ENCODE data around the gene MSANTD2. TPM values are rescaled to one million over a fixed set of nuclear protein-coding genes. Genes with fewer than 3 reads are reported as not detected.
A peak's percentile ranks its signal among the peaks of the same experiment; 100 is the strongest.

Gene MSANTD2
- total RNA-seq, 1 donor from 2014 or later = 15.2 TPM

DNA sequence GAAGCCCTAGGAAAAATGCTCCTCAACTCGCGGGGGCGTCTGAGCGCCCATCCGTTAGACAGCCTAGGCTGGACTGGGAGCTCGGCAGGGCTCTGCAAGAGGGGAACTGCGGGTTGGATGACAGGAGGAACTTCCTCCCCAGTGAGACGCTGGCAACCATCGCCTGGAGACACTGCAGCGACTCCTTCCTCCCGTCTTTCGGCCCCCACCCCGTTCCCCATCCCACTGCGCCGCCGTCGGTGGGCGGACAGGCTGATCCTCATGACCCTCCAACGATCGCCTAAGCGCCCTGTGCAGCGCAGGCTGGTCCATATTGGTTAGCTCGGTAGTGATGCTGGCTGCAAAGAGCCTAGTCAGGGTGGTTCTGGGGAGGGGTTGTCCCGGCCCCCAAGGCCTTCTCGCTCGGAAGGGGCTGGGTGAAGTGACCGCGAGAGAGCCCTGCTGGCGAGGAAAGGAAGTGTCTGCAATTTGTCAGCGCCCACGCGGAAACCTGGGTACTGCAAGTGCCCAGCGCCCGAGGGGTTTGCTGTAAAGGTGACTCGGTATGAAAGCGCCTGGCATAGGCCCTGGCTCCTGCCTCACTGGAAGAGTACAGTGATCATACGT is 59.8 kb downstream of the MSANTD2 start:
- H3K27ac Mint-ChIP-seq (ENCODE audit: unreplicated experiment) = no peak overlapping the region
- no peaks in the 10 kb centered on the region for H3K9me3 Mint-ChIP-seq (ENCODE audit: unreplicated experiment)
- peaks cover 8% of the 10 kb centered on the region for H3K4me1 Mint-ChIP-seq (ENCODE audit: unreplicated experiment)
- TF ChIP-seq, protein P1, sequence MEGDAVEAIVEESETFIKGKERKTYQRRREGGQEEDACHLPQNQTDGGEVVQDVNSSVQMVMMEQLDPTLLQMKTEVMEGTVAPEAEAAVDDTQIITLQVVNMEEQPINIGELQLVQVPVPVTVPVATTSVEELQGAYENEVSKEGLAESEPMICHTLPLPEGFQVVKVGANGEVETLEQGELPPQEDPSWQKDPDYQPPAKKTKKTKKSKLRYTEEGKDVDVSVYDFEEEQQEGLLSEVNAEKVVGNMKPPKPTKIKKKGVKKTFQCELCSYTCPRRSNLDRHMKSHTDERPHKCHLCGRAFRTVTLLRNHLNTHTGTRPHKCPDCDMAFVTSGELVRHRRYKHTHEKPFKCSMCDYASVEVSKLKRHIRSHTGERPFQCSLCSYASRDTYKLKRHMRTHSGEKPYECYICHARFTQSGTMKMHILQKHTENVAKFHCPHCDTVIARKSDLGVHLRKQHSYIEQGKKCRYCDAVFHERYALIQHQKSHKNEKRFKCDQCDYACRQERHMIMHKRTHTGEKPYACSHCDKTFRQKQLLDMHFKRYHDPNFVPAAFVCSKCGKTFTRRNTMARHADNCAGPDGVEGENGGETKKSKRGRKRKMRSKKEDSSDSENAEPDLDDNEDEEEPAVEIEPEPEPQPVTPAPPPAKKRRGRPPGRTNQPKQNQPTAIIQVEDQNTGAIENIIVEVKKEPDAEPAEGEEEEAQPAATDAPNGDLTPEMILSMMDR (IDR thresholded peaks at IDR 0.05) = peak; percentile 51
- peaks cover 41% of the 10 kb centered on the region for H3K27me3 Mint-ChIP-seq (ENCODE audit: unreplicated experiment)
- no peak for DNase-seq (ENCODE audit: extremely low spot score, unreplicated experiment)
- no peaks in the 10 kb centered on the region for H3K36me3 Mint-ChIP-seq (ENCODE audit: unreplicated experiment)
- peak overlapping the region; percentile 73 for H3K4me3 Mint-ChIP-seq (ENCODE audit: unreplicated experiment)

DNA sequence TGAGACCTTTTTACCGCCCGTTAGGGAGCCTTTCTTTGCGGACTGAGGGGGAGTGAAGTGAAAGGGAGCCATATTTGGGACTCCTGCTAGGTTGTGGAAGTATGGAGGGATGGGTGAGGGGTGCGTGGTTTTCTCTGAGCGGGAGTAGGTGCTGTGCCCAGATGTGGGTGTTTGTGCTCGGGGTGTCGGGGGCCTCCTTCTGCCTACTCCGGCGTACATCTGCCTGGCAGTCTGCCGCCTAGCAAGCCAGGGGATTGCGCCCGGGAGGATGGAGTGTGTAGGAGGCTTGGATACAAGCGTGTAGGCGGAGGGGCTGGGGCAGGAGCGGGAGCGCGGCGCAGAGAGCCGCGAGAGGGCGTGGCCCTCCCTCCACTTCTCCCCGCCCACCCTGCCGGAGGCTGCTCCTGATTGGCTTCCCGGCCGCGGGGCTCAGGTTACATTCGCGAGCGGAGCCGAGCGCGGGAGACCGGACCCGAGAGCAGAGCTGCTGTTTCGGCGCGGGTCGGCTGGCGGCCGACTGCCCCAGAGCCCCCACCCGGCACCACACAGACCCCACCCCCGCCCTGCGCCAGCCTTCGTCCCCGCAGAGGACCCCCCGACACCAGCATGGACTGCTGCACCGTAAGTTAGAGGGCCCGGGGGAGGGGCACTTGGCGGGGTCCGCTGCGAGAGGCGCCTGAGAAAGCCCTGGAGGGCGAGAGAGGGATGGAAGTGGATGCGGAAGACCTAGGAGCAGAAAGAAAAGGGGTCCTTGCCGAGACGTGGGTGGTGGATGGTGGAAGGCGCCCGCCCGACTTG is 60.5 kb downstream of the MSANTD2 start, which contains the start of gene NRGN:
Gene NRGN, plus strand, starts transcription at position 464 of the 798 bp plus-strand sequence. Its CDS starts 143 bp downstream, at position 607.
- DNase-seq (ENCODE audit: extremely low spot score, unreplicated experiment) = peak; percentile 96
- Mint-ChIP-seq H3K27ac (ENCODE audit: unreplicated experiment) (no peak within 1 kb of the TSS), H3K36me3 (ENCODE audit: unreplicated experiment) (no peaks in the 10 kb centered on the region), H3K4me1 (ENCODE audit: unreplicated experiment) (peaks cover 8% of the 10 kb centered on the region), H3K4me3 (ENCODE audit: unreplicated experiment) (peak within 1 kb of the TSS; percentile 73), H3K9me3 (ENCODE audit: unreplicated experiment) (no peaks in the 10 kb centered on the region), H3K27me3 (ENCODE audit: unreplicated experiment) (peaks cover 41% of the 10 kb centered on the region)
- TF ChIP-seq, protein P1 (IDR thresholded peaks at IDR 0.05) = no peak

DNA sequence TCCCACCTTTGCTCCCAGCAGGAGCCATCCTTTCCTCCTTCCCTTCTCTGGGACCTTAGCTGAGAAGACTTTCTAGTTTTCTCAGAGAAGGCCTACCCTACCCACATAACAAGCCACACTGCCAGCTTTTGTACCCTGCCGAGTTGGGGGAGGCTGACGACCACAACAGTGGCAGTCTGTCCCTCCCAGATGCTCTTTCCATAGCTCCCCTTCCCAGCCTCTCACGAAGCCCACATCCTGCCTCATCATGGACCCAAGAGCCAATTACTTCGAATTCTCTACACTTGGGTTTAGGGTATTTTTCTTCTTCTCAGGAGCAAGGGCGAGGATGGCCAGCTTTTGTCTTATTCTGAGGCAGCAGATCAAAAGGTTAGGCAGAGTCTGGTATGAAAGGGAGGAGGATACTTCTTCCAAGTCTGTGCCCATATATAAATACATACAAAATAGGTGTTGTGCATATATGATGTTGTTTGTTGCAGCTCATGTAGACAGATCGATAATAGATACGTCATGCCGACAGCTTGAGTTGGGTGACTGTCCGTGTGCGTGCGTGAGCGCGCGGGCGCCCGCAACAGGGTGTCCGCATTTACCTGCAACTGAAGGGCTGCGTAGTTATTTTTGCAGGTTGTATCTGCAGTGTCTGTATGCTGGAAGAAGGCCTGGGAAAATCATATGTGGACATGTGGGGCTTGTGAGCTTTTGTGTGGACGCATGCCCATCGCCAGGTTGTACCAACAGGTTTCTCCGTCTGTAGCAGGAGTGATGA is 61.3 kb downstream of the MSANTD2 start:
- H3K4me3 Mint-ChIP-seq (ENCODE audit: unreplicated experiment) = peak overlapping the region; percentile 73
- DNase-seq (ENCODE audit: extremely low spot score, unreplicated experiment) = no peak
- no peak overlapping the region for H3K27ac Mint-ChIP-seq (ENCODE audit: unreplicated experiment)
- no peaks in the 10 kb centered on the region for H3K36me3 Mint-ChIP-seq (ENCODE audit: unreplicated experiment)
- TF ChIP-seq, protein P1 (IDR thresholded peaks at IDR 0.05) = no peak
- peaks cover 45% of the 10 kb centered on the region for H3K27me3 Mint-ChIP-seq (ENCODE audit: unreplicated experiment)
- peaks cover 8% of the 10 kb centered on the region for H3K4me1 Mint-ChIP-seq (ENCODE audit: unreplicated experiment)
- no peaks in the 10 kb centered on the region for H3K9me3 Mint-ChIP-seq (ENCODE audit: unreplicated experiment)

DNA sequence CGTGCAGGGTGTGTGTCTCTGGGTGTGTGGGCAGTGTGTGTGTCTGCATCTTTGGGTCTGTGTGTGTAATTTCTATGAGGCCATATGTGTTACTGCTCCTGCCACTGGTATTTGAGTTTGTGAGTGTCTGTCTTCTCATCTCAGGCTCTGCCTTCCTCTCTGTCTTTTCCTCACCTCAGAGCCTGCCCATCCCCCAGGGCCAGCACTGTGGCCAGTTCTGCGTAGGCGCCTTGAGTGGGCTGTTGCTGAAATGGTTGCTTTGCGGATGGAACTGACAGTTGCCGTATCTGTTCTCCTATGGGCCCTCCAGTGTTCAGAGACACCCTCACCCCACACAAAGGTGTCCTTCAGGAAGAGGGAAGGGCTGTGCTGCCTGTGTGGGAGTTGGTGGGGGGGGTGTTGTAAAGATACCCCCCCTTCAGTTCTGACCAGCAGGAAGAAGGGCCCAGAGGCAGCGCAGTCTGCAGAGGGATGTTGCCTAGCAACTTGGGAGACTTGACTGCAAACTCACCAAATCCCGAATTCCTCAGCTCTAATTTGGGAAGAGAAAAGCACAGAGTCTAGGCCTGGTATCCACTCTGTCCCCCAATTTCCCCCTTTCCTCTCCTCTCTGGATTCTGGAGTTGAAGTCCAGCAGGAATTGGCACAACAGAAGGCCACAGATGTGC is 62.4 kb downstream of the MSANTD2 start:
- no peaks in the 10 kb centered on the region for H3K9me3 Mint-ChIP-seq (ENCODE audit: unreplicated experiment)
- TF ChIP-seq, protein P1 (IDR thresholded peaks at IDR 0.05) = no peak
- no peaks in the 10 kb centered on the region for H3K36me3 Mint-ChIP-seq (ENCODE audit: unreplicated experiment)
- peaks cover 42% of the 10 kb centered on the region for H3K27me3 Mint-ChIP-seq (ENCODE audit: unreplicated experiment)
- DNase-seq (ENCODE audit: extremely low spot score, unreplicated experiment) = no peak
- H3K4me1 Mint-ChIP-seq (ENCODE audit: unreplicated experiment) = peaks cover 8% of the 10 kb centered on the region
- H3K4me3 Mint-ChIP-seq (ENCODE audit: unreplicated experiment) = no peak overlapping the region
- H3K27ac Mint-ChIP-seq (ENCODE audit: unreplicated experiment) = no peak overlapping the region
